ENCODE measurements around the gene MAGEB2. TPM values are rescaled to one million over a fixed set of nuclear protein-coding genes. Genes with fewer than 3 reads are reported as not detected.

The MAGEB2 gene
- polyA plus RNA-seq, 3 donors, result not detected

Other genes with a start within 250 kb of the MAGEB2 start
- not detected for gene MAGEB3, start 15.1 kb downstream of the MAGEB2 start, polyA plus RNA-seq (ENCODE audit: insufficient read length in 3 of 3)
- gene MAGEB4, start 26.4 kb downstream of the MAGEB2 start, polyA plus RNA-seq (ENCODE audit: insufficient read length in 3 of 3), result not detected
- not detected for gene MAGEB1, start 31.6 kb downstream of the MAGEB2 start, polyA plus RNA-seq (ENCODE audit: insufficient read length in 3 of 3)
- gene NR0B1, start 93.8 kb downstream of the MAGEB2 start, polyA plus RNA-seq (ENCODE audit: insufficient read length in 3 of 3), result under 1 TPM in 2 of 3 donors, not detected in 1; 0.06 to 0.18 TPM

Data from right renal cortex interstitium (tissue), 3 donors.